D721Med (cell line): ENCODE results near the gene ILF2.

Experiments used
- DNase-seq: peaks from one replicate; pipeline ENCODE4 v3.0.0; 2011; ENCODE audit warnings: low spot score; ENCODE audit not compliant: insufficient read length
- FAIRE-seq: peaks from 2 replicates; lab custom pipeline; 2011; peaks lifted over from hg19 to GRCh38; lab: Jason Lieb, UNC
- CTCF ChIP-seq: IDR thresholded peaks from 2 replicates; pipeline ENCODE4 v1.5.1; 2012; ENCODE audit warnings: mild to moderate bottlenecking, control low read depth; ENCODE audit not compliant: insufficient read depth; ENCODE audit errors: missing control alignments

ILF2 gene

GRCh38 chr1:153631047-153632022 lies 39.5 kb downstream of the ILF2 start:
- no peak for FAIRE-seq
- no peak for TF ChIP-seq CTCF
- DNase-seq, result no peak

- DNase-seq, result no peak
- no peak for FAIRE-seq
- TF ChIP-seq CTCF, result no peak
Observed at GRCh38 chr1:153630384-153630783, 40.4 kb downstream of the ILF2 start.

GRCh38 chr1:153629971-153630370 lies 40.8 kb downstream of the ILF2 start:
- no peak for TF ChIP-seq CTCF
- DNase-seq, result no peak
- no peak for FAIRE-seq

- FAIRE-seq (no peak), DNase-seq (no peak)
- no peak for TF ChIP-seq CTCF
Observed at GRCh38 chr1:153629343-153629665, 41.5 kb downstream of the ILF2 start.

- no peak for FAIRE-seq
- no peak for DNase-seq
- TF ChIP-seq CTCF, result no peak
Observed at GRCh38 chr1:153628638-153629342, 42.0 kb downstream of the ILF2 start.

- FAIRE-seq (no peak), DNase-seq (no peak)
- no peak for TF ChIP-seq CTCF
Observed at GRCh38 chr1:153627715-153628626, 42.8 kb downstream of the ILF2 start, which contains the start of gene S100A1. Gene S100A1 (plus strand): TSS chr1:153628434. CDS start chr1:153630522, 2,088 bp downstream.
